Activated T-cell treated with anti-CD3 and anti-CD28 coated beads, Interleukin-2, amount 50 U/mL, for 4 hours (primary cell): ENCODE measurements around the gene EPHB6. TPM values are rescaled to one million over a fixed set of nuclear protein-coding genes. Genes with fewer than 3 reads are reported as not detected.

Experiments
- ATAC-seq, 2 donors: fragments of 200-7000 bp; cut with Tn5 transposase; one replicate each; pipeline ENCODE4 v1.10.0; 2021
- DNase-seq: peaks from one replicate; pipeline ENCODE4 v3.0.0-alpha.2; 2020
- H3K27me3 Mint-ChIP-seq: one replicate; pipeline ENCODE4 v1.8.0; 2021; ENCODE audit warnings: low read depth, mixed read lengths
- H3K36me3 Mint-ChIP-seq: one replicate; pipeline ENCODE4 v1.8.0; 2022; ENCODE audit warnings: mixed read lengths; ENCODE audit not compliant: insufficient read depth
- H3K4me1 Mint-ChIP-seq: one replicate; pipeline ENCODE4 v1.8.0; 2021; ENCODE audit warnings: low read depth, mixed read lengths
- H3K4me3 Mint-ChIP-seq: one replicate; pipeline ENCODE4 v1.8.0; 2021; ENCODE audit warnings: mild to moderate bottlenecking, moderate library complexity, mixed read lengths
- H3K9me3 Mint-ChIP-seq: one replicate; pipeline ENCODE4 v1.8.0; 2021; ENCODE audit warnings: mixed read lengths
- total RNA-seq, 3 donors: library from RNA; stranded (reverse); gene quantifications; one replicate each; pipeline ENCODE4 v1.2.1, GENCODE V29; 2021

Gene EPHB6
- total RNA-seq, 3 donors from 2014 or later = 6.7 to 8.3 (median 8.0) TPM

DNA sequence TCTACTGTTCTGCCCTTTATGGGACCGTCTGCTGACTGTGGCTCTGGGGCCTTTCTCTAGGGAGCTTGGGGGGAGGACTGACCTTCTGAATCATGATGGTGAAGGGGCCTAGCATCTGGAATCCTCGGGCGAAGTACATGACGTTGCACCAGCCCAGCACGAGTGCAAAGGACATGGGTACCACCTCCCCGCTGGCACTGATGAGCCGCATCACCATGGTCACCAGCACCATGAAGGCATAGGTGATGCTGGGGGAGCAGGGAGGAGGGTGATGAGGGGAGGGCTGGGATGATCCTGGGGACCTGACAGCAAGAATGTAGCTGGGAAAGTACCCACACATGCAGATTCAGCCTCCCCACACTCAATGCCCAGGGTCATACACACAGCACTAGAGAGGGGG is 19.5 kb downstream of the EPHB6 start:
- no peaks in the 10 kb centered on the region for H3K27me3 Mint-ChIP-seq
- H3K4me3 Mint-ChIP-seq = no peak overlapping the region
- ATAC-seq (no peak), DNase-seq (no peak)
- peaks cover 3% of the 10 kb centered on the region for H3K36me3 Mint-ChIP-seq
- H3K9me3 Mint-ChIP-seq = no peaks in the 10 kb centered on the region
- no peaks in the 10 kb centered on the region for H3K4me1 Mint-ChIP-seq

DNA sequence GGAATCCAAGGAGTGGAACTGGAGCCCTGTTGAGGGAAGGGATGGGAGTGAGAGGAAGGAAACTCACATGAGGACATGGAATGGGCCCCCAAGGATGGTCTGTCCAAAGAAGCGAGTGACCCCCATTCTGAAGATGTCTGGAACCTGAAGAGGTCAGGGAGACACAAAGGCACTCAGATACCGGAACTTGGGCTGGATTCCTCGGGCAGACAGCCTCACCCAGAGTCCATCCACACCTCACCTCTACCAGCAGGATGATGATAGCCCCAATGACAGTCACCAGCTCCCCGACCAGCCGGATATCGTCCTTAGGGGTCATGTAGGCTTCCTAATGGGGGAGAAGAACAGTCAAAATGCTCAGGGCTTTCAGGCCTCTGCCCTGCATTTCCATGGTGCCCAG is 20.0 kb downstream of the EPHB6 start:
- DNase-seq = no peak
- Mint-ChIP-seq H3K9me3 (no peaks in the 10 kb centered on the region), H3K4me3 (no peak overlapping the region), H3K4me1 (no peaks in the 10 kb centered on the region), H3K36me3 (peaks cover 1% of the 10 kb centered on the region), H3K27me3 (no peaks in the 10 kb centered on the region)
- no peak for ATAC-seq

DNA sequence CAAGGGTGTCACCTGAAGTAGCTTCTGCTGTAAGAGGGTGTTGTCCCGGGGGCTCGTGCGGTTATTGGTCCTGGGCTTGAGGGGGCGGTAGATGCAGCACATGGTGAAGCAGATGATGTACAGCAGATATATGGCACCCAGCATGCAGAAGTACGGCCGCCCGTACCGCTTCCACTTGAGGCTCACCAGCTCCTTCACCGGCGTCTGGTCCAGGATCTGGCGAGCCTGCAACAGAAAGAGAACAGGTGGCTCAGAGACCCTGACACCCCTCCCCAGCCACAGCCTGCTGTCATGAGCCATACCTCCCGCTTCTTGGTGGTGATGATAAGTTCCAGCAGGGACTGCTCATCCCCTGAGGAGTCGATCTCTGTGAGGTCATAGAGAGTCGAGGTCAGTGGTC is 20.6 kb downstream of the EPHB6 start:
- no peak overlapping the region for H3K4me3 Mint-ChIP-seq
- no peaks in the 10 kb centered on the region for H3K36me3 Mint-ChIP-seq
- H3K9me3 Mint-ChIP-seq = no peaks in the 10 kb centered on the region
- DNase-seq (no peak), ATAC-seq (no peak)
- no peaks in the 10 kb centered on the region for H3K27me3 Mint-ChIP-seq
- no peaks in the 10 kb centered on the region for H3K4me1 Mint-ChIP-seq

DNA sequence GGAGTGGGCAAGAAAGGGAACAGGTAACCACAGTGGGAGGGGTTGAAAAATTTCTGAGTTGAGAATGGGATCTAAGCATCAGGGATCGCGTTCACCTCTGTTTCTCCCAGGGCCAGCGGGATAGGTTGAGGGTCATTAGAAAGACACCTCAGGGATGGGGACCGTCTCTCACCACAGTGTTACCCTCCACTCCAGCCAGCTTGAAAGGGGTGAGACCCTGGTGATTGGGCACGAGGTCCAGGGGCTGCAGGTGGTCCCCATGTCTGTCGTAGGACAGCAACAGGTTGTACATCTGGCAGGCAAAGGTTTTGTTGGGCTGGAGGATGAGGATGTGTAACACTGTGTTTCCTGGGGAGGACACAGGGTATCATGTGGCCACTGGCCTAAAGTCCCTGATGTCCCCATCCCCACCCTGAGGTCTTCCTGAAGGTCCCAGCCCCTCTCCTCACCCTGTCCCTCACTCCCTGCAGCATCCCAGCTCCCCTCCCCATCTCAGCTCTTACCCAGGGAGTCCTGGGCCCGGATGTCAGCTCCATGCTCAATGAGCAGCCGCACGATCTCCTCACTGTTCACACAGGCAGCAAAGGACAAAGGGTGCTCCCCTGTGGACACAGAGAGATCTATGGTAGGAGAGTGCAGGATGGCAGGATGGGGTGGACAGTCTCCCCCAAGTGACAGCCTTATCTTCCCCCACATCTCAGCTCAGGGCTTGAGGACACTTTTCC is 21.5 kb downstream of the EPHB6 start:
- Mint-ChIP-seq H3K36me3 (no peaks in the 10 kb centered on the region), H3K4me1 (no peaks in the 10 kb centered on the region), H3K9me3 (no peaks in the 10 kb centered on the region), H3K4me3 (no peak overlapping the region), H3K27me3 (no peaks in the 10 kb centered on the region)
- DNase-seq (no peak), ATAC-seq (no peak)

DNA sequence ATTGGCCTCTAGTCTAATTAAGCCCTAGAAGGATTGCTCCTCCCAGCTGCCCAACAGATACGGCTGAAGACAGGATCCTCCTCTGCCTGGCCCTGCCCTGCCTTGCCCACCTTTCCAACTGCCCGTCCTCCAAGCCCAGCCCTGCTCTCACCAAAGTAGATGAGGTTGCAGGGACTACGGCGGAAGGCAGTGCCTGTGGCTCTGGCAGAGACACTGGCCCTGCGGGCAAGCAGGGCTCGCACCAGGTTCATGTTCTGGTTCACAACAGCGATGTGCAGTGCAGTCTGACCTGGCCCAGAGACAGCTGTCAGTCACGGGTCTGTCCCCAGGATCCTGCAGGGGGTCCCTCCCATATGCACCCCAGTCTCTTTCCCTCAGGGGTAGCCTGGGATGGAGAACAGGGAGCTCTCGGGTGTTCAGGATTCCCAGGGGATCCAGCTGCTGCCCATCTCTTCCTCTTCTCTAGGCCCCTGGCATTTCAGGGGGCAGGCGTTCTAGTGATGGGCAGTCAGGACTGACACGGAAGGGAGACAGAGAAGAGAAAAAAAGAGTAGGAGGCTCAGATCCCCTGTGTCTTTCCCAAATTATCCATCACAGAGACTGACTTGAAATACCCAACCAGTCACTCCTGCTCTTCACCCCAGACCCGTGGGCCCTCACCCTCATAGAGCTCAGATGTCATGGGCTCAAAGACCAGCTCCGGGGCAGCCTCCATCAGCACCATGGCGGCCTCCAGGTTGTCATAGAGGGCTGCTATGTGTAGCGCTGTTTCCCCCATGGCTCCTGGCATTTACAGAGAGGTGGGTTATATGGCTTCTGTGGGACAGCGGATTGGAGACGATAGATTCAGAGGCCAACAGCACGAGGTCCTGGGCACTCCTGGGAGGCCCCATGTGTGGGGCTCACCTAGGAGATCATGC is 22.4 kb downstream of the EPHB6 start:
- DNase-seq (no peak), ATAC-seq (no peak)
- Mint-ChIP-seq H3K4me1 (no peaks in the 10 kb centered on the region), H3K36me3 (no peaks in the 10 kb centered on the region), H3K27me3 (no peaks in the 10 kb centered on the region), H3K4me3 (no peak overlapping the region), H3K9me3 (no peaks in the 10 kb centered on the region)

DNA sequence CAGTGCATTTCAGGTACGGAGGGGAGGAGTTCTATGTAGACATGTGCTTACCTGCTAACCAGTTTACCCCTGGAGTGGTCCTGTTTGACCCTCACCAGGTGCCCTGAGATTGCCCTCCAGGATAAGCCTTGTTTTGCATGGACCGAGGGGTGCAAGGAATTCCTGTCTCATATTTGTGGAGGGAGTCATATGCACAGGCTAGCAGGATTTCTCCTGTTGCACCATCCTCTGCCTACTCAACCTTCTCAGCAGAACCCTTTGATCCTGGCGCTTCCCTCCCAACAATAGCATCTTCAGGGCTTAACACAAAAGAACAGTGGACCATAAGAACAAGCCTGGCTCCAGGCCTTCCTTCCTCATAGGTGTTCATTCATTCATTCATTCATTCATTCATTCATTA is 23.4 kb downstream of the EPHB6 start:
- no peak for DNase-seq
- H3K9me3 Mint-ChIP-seq = no peaks in the 10 kb centered on the region
- ATAC-seq = no peak
- no peak overlapping the region for H3K4me3 Mint-ChIP-seq
- H3K4me1 Mint-ChIP-seq = no peaks in the 10 kb centered on the region
- H3K27me3 Mint-ChIP-seq = no peaks in the 10 kb centered on the region
- H3K36me3 Mint-ChIP-seq = no peaks in the 10 kb centered on the region

DNA sequence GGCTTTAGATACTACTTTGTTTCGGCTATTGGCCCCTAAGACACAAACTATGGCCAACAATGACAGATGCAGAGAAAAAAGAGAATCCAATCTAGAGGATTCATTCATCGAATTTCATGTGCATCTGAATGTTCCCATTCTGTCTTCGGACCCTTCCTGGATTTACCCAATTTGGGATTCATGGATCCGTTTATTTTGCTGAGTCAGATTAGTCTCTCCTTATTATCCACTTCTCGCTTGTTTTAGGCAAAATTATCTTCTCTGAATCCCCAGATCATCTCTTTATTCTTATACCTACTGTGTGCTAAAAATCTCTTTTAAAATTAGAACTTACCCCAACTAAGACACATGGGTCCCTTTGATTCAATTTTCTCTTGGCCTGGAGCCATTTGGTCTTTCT is 24.2 kb downstream of the EPHB6 start:
- Mint-ChIP-seq H3K9me3 (no peaks in the 10 kb centered on the region), H3K4me1 (no peaks in the 10 kb centered on the region), H3K4me3 (no peak overlapping the region), H3K36me3 (no peaks in the 10 kb centered on the region), H3K27me3 (no peaks in the 10 kb centered on the region)
- DNase-seq (no peak), ATAC-seq (no peak)

DNA sequence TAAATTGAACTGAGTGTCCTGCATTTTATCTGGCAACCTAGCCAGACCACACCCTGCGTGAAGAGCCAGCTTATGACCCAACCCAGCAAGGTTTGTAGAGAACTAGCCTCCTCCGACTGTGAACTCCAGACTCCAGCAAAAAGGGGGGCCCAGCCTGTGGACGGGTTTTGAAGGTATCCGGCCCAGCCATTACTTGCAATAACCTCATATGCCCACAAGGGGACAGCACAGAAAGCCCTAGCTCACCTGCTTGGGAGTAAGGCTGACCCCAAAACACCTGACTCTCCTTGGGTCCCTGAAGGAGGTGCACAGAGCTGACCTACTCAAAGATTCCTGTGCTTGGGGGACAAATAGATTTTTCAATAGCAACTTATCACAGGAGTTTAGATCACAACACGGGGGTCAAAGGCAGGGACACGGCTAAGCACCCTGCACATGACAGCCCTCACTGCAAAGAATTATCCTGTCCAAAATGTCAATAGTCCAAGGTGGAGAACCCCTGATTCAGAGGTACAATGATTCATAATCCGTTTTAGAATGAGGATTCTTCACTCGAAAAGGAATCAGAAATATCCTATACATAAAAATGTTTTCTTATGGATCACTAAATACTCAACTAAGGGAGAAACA is 26.1 kb downstream of the EPHB6 start:
- Mint-ChIP-seq H3K4me1 (no peaks in the 10 kb centered on the region), H3K36me3 (no peaks in the 10 kb centered on the region), H3K27me3 (no peaks in the 10 kb centered on the region), H3K9me3 (no peaks in the 10 kb centered on the region), H3K4me3 (no peak overlapping the region)
- peak; percentile 36 for DNase-seq
- peak; percentile 67 to 69 for ATAC-seq

DNA sequence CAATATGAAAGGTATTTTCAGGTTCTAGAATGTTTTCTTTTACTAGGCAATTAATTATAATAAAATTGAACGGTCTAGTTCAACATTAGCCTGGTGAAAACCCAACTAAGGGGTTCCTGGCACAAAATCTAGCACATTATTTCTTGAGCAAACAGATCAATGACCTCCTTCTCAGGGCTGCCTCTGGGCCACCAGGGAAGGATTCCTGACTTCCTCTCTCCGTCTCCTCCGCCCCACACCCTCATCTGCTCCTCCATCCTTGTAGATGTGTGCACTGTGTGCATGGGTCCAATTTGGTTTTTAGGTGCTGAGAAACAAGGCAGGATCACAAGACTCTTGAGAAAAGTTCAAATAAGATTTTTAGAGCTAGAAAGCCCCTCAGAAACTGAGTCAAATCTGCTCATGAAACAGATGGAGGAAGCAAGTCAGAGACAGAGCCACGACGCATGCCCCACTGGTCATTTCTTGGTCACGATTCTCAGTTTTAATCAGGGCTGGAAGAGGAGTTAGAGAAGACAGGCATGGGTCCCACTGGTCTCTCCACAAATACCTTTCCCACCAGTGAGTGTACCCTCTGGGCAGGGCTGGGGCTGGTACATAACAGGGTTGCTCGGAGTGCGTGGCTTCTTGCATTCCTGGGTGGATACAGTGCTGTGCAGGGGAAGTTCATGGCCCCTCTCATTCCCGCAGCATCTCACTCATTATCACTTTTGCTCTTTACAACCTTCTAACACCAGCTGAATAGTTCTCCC is 26.9 kb downstream of the EPHB6 start:
- no peak for DNase-seq
- no peaks in the 10 kb centered on the region for H3K4me1 Mint-ChIP-seq
- no peak for ATAC-seq
- no peak overlapping the region for H3K4me3 Mint-ChIP-seq
- H3K36me3 Mint-ChIP-seq = no peaks in the 10 kb centered on the region
- H3K9me3 Mint-ChIP-seq = no peaks in the 10 kb centered on the region
- H3K27me3 Mint-ChIP-seq = no peaks in the 10 kb centered on the region

DNA sequence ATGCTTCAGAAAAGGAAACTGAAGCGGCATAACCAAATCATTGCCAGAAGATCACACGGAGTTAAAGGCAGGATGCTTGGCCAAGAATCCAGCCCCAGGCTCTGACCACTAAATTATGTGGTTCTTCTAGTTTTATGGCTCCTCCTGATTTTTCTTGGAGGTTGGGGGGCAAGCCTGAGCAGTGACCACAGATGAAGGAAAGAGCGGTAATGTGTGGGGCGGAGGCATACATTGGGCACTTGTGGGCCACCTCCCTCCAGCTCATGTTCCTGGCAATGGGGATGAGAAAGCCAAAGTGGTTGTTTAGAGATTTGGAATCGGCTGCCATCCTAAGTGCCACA is 27.4 kb downstream of the EPHB6 start:
- no peak overlapping the region for H3K4me3 Mint-ChIP-seq
- no peaks in the 10 kb centered on the region for H3K4me1 Mint-ChIP-seq
- H3K27me3 Mint-ChIP-seq = peaks cover 3% of the 10 kb centered on the region
- no peaks in the 10 kb centered on the region for H3K36me3 Mint-ChIP-seq
- no peaks in the 10 kb centered on the region for H3K9me3 Mint-ChIP-seq
- no peak for DNase-seq
- no peak for ATAC-seq

DNA sequence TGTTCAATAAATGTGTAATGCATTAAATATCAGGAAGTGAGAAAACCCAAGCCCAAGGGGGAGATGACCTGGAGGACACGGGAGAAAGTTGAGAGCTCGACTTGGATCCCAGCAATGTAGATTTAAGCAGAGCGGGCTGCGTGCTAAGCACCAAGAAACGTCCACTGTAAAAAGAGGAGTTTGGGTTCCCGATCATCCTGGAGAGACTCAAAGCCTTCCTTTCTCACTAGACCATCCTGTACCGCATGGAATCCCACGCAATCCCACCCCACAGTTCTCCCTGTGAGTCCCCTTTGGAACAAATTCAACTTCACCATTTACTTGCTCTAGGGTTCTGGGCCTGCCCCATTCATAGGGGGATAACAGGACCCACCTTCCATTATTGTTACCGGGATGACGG is 28.3 kb downstream of the EPHB6 start:
- DNase-seq = no peak
- Mint-ChIP-seq H3K4me1 (no peaks in the 10 kb centered on the region), H3K27me3 (peaks cover 5% of the 10 kb centered on the region), H3K4me3 (no peak overlapping the region), H3K36me3 (no peaks in the 10 kb centered on the region), H3K9me3 (no peaks in the 10 kb centered on the region)
- no peak for ATAC-seq

DNA sequence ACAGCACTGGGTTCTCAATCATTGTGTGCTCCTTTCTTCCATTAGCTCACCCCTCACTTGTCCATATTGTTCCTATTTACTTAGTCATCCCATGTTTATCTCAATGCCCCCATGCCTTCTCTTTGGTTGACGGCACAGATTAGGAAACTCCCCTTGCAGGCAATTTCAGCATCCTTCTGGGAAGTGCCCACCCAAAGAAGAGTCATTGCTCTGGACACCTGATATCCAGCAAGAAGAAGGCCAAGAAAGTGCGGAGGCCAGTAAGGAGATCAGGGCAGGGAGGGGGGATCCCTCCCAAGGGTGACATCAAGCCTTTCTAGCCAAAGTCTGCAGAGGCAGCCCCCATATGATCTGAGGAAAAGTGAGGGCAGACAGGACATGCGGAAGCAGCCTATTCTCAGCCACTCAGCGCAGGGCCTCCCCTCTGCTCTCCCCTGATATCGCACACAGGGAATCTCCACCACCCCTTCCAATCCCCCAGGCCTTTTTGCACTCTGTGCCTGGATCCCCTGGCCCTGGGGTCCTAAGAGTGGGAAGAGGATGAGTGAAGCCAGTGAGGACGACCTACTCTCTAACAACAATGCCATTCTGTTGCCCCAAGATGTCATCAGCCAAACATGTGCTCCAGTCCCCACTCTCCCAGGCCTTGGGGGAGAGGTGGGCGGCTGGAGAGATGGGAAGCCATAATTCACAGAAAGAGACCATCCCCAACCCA is 28.9 kb downstream of the EPHB6 start:
- H3K27me3 Mint-ChIP-seq = peaks cover 5% of the 10 kb centered on the region
- no peaks in the 10 kb centered on the region for H3K9me3 Mint-ChIP-seq
- no peaks in the 10 kb centered on the region for H3K36me3 Mint-ChIP-seq
- H3K4me3 Mint-ChIP-seq = no peak overlapping the region
- no peak for ATAC-seq
- DNase-seq = no peak
- H3K4me1 Mint-ChIP-seq = no peaks in the 10 kb centered on the region

DNA sequence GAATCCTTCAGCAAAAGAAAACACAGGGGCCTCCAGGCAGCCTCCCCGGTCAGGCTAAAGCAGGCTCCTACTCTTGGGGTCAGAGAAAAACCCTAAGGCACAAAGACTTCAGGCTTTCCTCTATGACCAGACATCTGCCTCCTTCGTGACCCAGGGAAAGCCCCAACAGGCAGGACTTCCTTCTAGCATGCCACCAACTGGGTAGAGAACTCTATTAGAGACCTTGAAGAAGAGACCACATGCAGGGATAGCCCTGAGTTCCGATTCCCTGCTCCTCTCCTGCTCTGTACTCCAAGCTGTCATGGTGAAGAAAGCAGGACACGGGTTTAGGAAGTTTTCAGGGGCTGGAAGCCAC is 29.4 kb downstream of the EPHB6 start:
- no peaks in the 10 kb centered on the region for H3K36me3 Mint-ChIP-seq
- no peak for ATAC-seq

More for the DNA sequence above, 29.4 kb downstream of the EPHB6 start:
- H3K27me3 Mint-ChIP-seq = peaks cover 5% of the 10 kb centered on the region
- no peak overlapping the region for H3K4me3 Mint-ChIP-seq
- no peak for DNase-seq
- no peaks in the 10 kb centered on the region for H3K4me1 Mint-ChIP-seq
- no peaks in the 10 kb centered on the region for H3K9me3 Mint-ChIP-seq
